Fibroblast of the aortic adventitia (primary cell): ENCODE results near the gene SIVA1. TPM values are rescaled to one million over a fixed set of nuclear protein-coding genes. Genes with fewer than 3 reads are reported as not detected.
"Not testable (repeated sequence)": the region's sequence is repeated elsewhere in the genome, so short reads cannot be mapped to it uniquely, and the experiment has no call there.

Experiments
- DNase-seq: peaks from one replicate; pipeline ENCODE4 v3.0.0-alpha.2; 2010; ENCODE audit warnings: low read depth
- H3K4me3 ChIP-seq: 2 replicates; pipeline ENCODE4 v1.5.1; 2011; ENCODE audit warnings: low read depth, mild to moderate bottlenecking, control low read depth, low read length, moderate library complexity
- total RNA-seq: library from RNA; depleted of rRNA; stranded (reverse); fragments of >200 nt; gene quantifications from 2 replicates; pipeline ENCODE4 v1.2.3, GENCODE V29; 2012; ENCODE audit warnings: low replicate concordance
- TF ChIP-seq, protein P1 (sequence below): IDR thresholded peaks from 2 replicates; pipeline ENCODE4 v1.5.1; 2011; ENCODE audit warnings: mild to moderate bottlenecking, low read length, control low read depth, inconsistent platforms; ENCODE audit not compliant: insufficient read depth

SIVA1 gene
- total RNA-seq, 1 donor = 87.3 TPM

DNA sequence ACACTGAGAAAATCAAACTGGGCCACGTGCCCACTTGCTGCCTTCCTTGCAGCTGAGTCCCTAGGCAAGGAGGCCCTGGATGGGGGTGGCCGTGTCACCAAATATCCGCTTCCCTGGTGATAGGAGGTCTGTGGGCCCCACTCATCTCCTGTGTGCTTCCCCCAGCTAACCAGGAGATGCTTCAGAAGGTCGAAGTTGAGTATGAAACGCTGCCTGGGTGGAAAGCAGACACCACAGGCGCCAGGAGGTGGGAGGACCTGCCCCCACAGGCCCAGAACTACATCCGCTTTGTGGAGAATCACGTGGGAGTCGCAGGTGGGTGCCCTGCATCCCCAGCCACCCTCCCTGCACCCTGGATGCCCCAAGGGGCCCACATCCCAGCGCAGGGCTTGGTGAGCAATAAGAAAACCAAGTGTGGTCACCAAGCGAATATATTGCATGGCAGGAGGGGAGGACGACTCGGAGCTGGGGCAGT is 6.8 kb upstream of the SIVA1 start:
- TF ChIP-seq, protein P1, sequence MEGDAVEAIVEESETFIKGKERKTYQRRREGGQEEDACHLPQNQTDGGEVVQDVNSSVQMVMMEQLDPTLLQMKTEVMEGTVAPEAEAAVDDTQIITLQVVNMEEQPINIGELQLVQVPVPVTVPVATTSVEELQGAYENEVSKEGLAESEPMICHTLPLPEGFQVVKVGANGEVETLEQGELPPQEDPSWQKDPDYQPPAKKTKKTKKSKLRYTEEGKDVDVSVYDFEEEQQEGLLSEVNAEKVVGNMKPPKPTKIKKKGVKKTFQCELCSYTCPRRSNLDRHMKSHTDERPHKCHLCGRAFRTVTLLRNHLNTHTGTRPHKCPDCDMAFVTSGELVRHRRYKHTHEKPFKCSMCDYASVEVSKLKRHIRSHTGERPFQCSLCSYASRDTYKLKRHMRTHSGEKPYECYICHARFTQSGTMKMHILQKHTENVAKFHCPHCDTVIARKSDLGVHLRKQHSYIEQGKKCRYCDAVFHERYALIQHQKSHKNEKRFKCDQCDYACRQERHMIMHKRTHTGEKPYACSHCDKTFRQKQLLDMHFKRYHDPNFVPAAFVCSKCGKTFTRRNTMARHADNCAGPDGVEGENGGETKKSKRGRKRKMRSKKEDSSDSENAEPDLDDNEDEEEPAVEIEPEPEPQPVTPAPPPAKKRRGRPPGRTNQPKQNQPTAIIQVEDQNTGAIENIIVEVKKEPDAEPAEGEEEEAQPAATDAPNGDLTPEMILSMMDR = no peak

DNA sequence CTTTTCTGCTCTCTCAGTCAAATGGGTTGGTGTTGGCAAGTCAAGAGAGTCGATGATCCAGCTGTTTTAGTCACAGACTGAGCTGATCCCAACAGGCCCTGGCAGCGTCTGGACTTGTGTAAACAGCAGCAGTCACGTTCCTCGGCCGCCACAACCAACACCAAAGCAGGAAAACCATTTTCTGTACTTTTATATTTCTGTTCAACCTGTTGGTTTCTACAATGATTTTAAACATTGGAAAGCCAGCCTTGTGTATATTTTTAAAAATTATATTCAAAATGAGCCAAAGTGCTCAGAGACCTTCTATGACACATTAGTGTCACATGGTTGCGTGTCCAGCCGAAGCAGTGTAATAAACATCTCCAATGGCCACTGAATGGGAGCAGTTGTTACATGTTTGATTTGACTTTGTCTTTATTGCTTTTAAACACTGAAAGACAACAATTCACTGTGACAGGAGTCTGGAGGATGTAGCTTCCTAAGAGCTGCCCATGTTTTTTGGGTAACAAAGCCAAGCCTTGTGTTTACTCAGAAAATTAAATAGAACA is 5.9 kb upstream of the SIVA1 start:
- H3K4me3 ChIP-seq = no peak overlapping the region
- peak; percentile 39 for DNase-seq
- TF ChIP-seq, protein P1 = no peak

More for the DNA sequence above, 6.8 kb upstream of the SIVA1 start:
- DNase-seq = no peak
- H3K4me3 ChIP-seq = no peak overlapping the region

DNA sequence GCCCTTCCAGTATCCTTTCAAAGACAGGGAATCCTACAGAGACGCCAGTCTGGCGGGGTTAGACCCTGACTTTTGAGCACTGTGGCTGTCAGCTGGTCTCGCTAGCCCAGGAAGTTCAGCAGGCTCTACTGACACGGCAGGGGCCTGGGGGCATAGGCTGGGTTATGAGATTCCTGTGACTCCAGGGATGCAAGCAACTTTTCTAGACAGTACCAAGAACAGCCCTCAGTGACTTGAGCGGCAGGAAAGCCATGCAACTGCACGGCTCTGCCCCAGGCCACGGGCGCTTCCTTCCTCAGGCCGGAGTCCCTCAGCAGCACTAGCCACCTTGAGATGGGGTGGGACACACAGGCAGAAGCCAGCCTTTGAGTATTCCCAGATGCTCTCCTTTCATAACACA is 5.1 kb upstream of the SIVA1 start:
- TF ChIP-seq, protein P1 = no peak
- H3K4me3 ChIP-seq = no peak overlapping the region
- no peak for DNase-seq

DNA sequence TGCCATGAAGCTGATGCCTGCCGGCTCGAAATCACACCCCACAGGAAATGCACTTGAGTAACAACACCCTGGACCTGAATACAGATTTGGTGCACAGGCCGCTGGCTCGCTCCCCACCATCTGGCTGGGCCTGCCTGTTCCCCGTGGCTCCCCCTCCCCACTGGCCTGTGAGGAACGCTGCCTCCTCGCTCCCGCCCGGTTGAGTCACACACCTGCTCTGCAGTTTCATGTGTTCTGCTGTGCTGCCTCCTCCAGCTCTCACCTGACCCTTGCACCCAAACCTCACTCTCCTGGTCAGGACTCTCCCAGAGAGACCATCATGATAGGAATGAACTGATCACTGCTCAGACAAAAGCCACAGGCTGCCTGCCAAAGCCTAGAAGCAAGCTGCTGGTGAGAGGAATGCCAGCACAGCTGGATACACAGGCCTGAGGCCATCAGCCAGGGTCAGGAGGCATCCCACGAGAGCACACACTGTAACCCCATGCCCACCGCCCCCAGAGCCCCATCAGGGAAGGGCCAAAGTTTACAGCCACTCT is 3.8 kb upstream of the SIVA1 start:
- TF ChIP-seq, protein P1 = no peak
- H3K4me3 ChIP-seq = no peak overlapping the region
- peak; percentile 61 for DNase-seq

DNA sequence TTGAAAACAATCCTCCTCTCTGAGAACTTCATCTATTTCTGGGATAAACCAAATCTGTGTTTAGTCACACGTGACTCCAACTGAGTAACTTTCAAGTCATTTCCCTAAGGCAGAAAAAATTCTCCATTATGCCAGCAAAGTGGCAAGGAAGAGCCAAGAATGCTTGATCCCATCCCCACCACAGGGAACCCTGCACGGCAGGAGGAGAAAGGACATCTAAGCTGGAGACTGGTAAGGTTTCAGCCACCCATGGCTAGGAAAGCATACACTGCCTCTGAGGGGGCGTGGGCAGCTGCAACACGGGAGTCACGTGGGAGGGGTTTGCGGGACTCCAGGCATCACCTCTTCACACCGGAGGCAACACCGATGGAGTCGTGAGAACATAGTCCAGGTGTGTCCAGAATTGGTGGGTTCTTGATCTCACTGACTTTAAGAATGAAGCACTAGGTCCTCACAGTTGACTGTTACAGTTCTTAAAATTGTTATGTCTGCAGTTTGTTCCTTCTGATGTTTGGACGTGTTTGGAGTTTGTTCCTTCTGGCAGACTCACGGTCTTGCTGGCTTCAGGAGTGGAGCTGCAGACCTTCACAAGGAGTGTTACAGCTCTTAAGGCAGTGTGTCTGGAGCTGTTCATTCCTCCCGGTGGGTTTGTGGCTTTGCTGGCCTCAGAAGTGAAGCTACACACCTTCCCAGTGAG is 2.7 kb upstream of the SIVA1 start:
- H3K4me3 ChIP-seq = no peak overlapping the region
- peak; percentile 63 for DNase-seq
- TF ChIP-seq, protein P1 = no peak

DNA sequence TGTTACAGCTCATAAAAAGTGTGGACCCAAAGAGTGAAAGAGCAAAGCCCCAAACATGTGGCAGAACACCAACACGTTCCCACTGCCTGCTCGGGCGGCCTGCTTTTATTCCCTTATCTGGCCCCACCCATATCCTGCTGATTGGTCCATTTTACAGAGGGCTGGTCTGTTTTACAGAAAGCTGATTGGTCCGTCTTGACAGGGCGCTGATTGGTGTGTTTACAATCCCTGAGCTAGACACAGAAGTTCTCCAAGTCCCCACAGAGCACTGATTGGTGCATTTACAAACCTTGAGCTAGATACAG is 2.2 kb upstream of the SIVA1 start:
- not testable (repeated sequence) for DNase-seq, H3K4me3 ChIP-seq

DNA sequence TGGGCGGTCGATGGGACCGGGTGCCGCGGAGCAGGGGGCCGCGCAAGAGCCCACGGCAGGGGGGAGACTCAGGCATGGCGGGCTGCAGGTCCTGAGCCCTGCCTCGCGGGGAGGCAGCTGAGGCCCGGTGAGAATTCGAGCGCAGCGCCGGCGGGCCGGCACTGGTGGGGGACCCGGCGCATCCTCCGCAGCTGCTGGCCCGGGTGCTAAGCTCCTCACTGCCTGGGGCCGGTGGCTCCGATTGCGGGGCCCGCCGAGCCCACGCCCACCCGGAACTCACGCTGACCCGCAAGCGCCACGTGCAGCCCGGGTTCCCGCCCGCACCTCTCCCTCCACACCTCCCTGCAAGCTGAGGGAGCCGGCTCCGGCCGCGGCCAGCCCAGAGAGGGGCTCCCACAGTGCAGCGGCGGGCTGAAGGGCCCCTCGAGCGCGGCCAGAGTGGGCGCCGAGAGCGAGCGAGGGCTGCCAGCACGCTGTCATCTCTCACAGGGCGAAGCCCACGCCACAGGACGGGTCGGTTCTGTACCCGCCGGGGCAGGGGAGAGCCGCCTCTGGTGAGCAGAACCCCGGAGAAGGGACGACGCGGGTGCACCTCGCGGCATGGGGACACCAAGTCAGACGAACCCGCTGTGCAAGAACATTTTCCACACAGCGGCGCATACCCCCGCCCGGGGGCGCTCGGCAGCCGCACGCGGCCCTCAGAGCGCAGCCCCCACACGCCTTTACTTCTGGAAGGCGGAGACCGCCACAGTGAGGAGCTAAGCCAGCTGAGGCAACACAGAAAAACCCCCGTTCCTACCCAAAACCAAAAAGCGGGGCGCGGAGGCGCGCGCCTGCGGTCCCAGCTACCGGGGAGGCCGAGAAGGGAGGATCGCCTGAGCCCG is 1.2 kb upstream of the SIVA1 start:
- TF ChIP-seq, protein P1 = no peak
- no peak for DNase-seq

More for the DNA sequence above, 1.2 kb upstream of the SIVA1 start:
- H3K4me3 ChIP-seq = peak overlapping the region; percentile 68
